H9 (cell line): ENCODE data around the gene AP3D1. TPM values are rescaled to one million over a fixed set of nuclear protein-coding genes. Genes with fewer than 3 reads are reported as not detected.

Source experiments
- DNase-seq: peaks from one replicate; pipeline ENCODE4 v3.0.0-alpha.2; 2017
- H2AFZ ChIP-seq: one replicate; pipeline ENCODE4 v1.6.1; 2013; ENCODE audit warnings: mild to moderate bottlenecking, low read length, control low read depth, moderate library complexity
- H2AK5ac ChIP-seq: 2 replicates; pipeline ENCODE4 v1.6.1; 2013; ENCODE audit warnings: low read length, control low read depth, mixed read lengths; ENCODE audit not compliant: insufficient read length
- H2BK120ac ChIP-seq: one replicate; pipeline ENCODE4 v1.6.1; 2013; ENCODE audit warnings: low read depth, mild to moderate bottlenecking, low read length, control low read depth, inconsistent platforms; ENCODE audit not compliant: poor library complexity, severe bottlenecking
- H2BK12ac ChIP-seq: 2 replicates; pipeline ENCODE4 v1.6.1; 2013; ENCODE audit warnings: low read length, control low read depth, mixed read lengths, low read depth; ENCODE audit not compliant: insufficient read length
- H2BK15ac ChIP-seq: 2 replicates; pipeline ENCODE4 v1.6.1; 2013; ENCODE audit warnings: low read depth, low read length, control low read depth
- H2BK20ac ChIP-seq: one replicate; pipeline ENCODE4 v1.6.1; 2013; ENCODE audit warnings: low read depth, mild to moderate bottlenecking, low read length, control low read depth, inconsistent platforms; ENCODE audit not compliant: poor library complexity, severe bottlenecking
- H2BK5ac ChIP-seq: 2 replicates; pipeline ENCODE4 v1.6.1; 2013; ENCODE audit warnings: low read length, control low read depth, mixed read lengths; ENCODE audit not compliant: insufficient read length
- H3K14ac ChIP-seq: 2 replicates; pipeline ENCODE4 v1.6.1; 2013; ENCODE audit warnings: low read length, control low read depth; ENCODE audit not compliant: insufficient read depth
- H3K18ac ChIP-seq: 2 replicates; pipeline ENCODE4 v1.6.1; 2013; ENCODE audit warnings: low read depth, mild to moderate bottlenecking, mixed read lengths, low read length, control low read depth; ENCODE audit not compliant: insufficient read length
- H3K23ac ChIP-seq: 2 replicates; pipeline ENCODE4 v1.6.1; 2013; ENCODE audit warnings: low read length, control low read depth, mixed read lengths, low read depth; ENCODE audit not compliant: insufficient read length
- H3K23me2 ChIP-seq: 2 replicates; pipeline ENCODE4 v1.6.1; 2013; ENCODE audit warnings: low read depth, mild to moderate bottlenecking, mixed read lengths, low read length, control low read depth; ENCODE audit not compliant: insufficient read length, poor library complexity, severe bottlenecking
- H3K27ac ChIP-seq: 2 replicates; pipeline ENCODE4 v1.5.1; 2013; ENCODE audit warnings: low read length, control low read depth, mixed read lengths, low read depth; ENCODE audit not compliant: insufficient read length
- H3K27me3 ChIP-seq: 2 replicates; pipeline ENCODE4 v1.6.1; 2013; ENCODE audit warnings: low read length, control low read depth, inconsistent platforms; ENCODE audit not compliant: insufficient read depth
- H3K4ac ChIP-seq: 2 replicates; pipeline ENCODE4 v1.6.1; 2013; ENCODE audit warnings: low read depth, mild to moderate bottlenecking, control low read depth, inconsistent platforms, low read length, moderate library complexity
- H3K4me1 ChIP-seq: 2 replicates; pipeline ENCODE4 v1.6.1; 2013; ENCODE audit warnings: low read length, control low read depth, inconsistent platforms; ENCODE audit not compliant: insufficient read depth
- H3K4me2 ChIP-seq: 2 replicates; pipeline ENCODE4 v1.6.1; 2013; ENCODE audit warnings: low read length, control low read depth, mixed read lengths; ENCODE audit not compliant: insufficient read length, insufficient read depth
- H3K56ac ChIP-seq: 2 replicates; pipeline ENCODE4 v1.6.1; 2013; ENCODE audit warnings: low read depth, mild to moderate bottlenecking, mixed read lengths, low read length, control low read depth; ENCODE audit not compliant: insufficient read length
- H3K79me1 ChIP-seq: 2 replicates; pipeline ENCODE4 v1.6.1; 2013; ENCODE audit warnings: low read depth, mild to moderate bottlenecking, moderate library complexity, low read length, control low read depth, inconsistent platforms; ENCODE audit not compliant: insufficient read depth, poor library complexity, severe bottlenecking
- H3K79me2 ChIP-seq: 2 replicates; pipeline ENCODE4 v1.6.1; 2013; ENCODE audit warnings: low read length, control low read depth, inconsistent platforms; ENCODE audit not compliant: insufficient read depth
- H3K9ac ChIP-seq: 2 replicates; pipeline ENCODE4 v1.6.1; 2013; ENCODE audit warnings: low read length, control low read depth, mixed read lengths; ENCODE audit not compliant: insufficient read length; ENCODE audit errors: extremely low read depth
- H3K9me3 ChIP-seq: one replicate; pipeline ENCODE4 v1.6.1; 2013; ENCODE audit warnings: low read depth, low read length, inconsistent platforms; ENCODE audit not compliant: control insufficient read depth
- H3T11ph ChIP-seq: one replicate; pipeline ENCODE4 v1.6.1; 2013; ENCODE audit warnings: mild to moderate bottlenecking, low read length, control low read depth, inconsistent platforms
- H4K20me1 ChIP-seq: one replicate; pipeline ENCODE4 v1.6.1; 2013; ENCODE audit not compliant: control insufficient read depth, insufficient read length, insufficient read depth
- H4K5ac ChIP-seq: 2 replicates; pipeline ENCODE4 v1.6.1; 2013; ENCODE audit warnings: low read depth, mild to moderate bottlenecking, mixed read lengths, low read length, control low read depth; ENCODE audit not compliant: insufficient read length
- H4K8ac ChIP-seq: replicated peaks from 2 replicates; pipeline ENCODE4 v1.6.1; 2013; ENCODE audit warnings: low read length, control low read depth, mixed read lengths, low read depth; ENCODE audit not compliant: insufficient read length
- H4K91ac ChIP-seq: 2 replicates; pipeline ENCODE4 v1.6.1; 2013; ENCODE audit warnings: low read depth, mild to moderate bottlenecking, moderate library complexity, mixed read lengths, low read length, control low read depth; ENCODE audit not compliant: insufficient read length
- H3K27ac Mint-ChIP-seq, 3 experiments: 2 replicates in 2 of 3; 3 replicates in 1 of 3; pipeline ENCODE4 v1.8.0; 2020 to 2021; ENCODE audit warnings: mixed read lengths in 3 of 3, mild to moderate bottlenecking in 1 of 3, moderate library complexity in 1 of 3
- H3K27me3 Mint-ChIP-seq: 2 replicates; pipeline ENCODE4 v1.8.0; 2021; ENCODE audit warnings: low read depth, mild to moderate bottlenecking, moderate library complexity, mixed read lengths
- H3K36me3 Mint-ChIP-seq, 3 experiments: 2 replicates in 2 of 3; 3 replicates in 1 of 3; pipeline ENCODE4 v1.8.0; 2020 to 2021; ENCODE audit warnings: low read depth in 3 of 3, mixed read lengths in 3 of 3; ENCODE audit not compliant: insufficient read depth in 1 of 3
- H3K4me1 Mint-ChIP-seq, 2 experiments: 2 replicates each; pipeline ENCODE4 v1.8.0; 2020; ENCODE audit warnings: mixed read lengths in 2 of 2
- H3K4me3 Mint-ChIP-seq, 2 experiments: 2 replicates in 1 of 2; 3 replicates in 1 of 2; pipeline ENCODE4 v1.8.0; 2020 to 2021; ENCODE audit warnings: mild to moderate bottlenecking in 2 of 2, mixed read lengths in 2 of 2, moderate library complexity in 1 of 2
- H3K9me3 Mint-ChIP-seq, 2 experiments: 2 replicates in 1 of 2; 3 replicates in 1 of 2; pipeline ENCODE4 v1.8.0; 2020; ENCODE audit warnings: mild to moderate bottlenecking in 2 of 2, mixed read lengths in 2 of 2, moderate library complexity in 1 of 2
- WGBS: extraction: QIAGEN DNeasy Blood & Tissue Kit; methylation state at CpG from one replicate; pipeline ENCODE4 v1.1.7; 2013; ENCODE audit warnings: missing lambda C conversion rate, low lambda C conversion rate, mixed read lengths; ENCODE audit not compliant: insufficient read length; ENCODE audit errors: extremely low coverage; 5-methylcytosine and 5-hydroxymethylcytosine counted together
- total RNA-seq: library from RNA; stranded (reverse); gene quantifications from 2 replicates; pipeline ENCODE4 v1.2.1, GENCODE V29; 2021
- TF ChIP-seq, protein P1 (sequence below): fragments of 200-600 bp; sonication (generic); conservative IDR thresholded peaks from 3 replicates; pipeline ENCODE4 v1.8.0; 2021; ENCODE audit warnings: antibody characterized with exemption, mild to moderate bottlenecking

The AP3D1 gene
- total RNA-seq, 1 experiment from 2014 or later = 142 TPM

DNA sequence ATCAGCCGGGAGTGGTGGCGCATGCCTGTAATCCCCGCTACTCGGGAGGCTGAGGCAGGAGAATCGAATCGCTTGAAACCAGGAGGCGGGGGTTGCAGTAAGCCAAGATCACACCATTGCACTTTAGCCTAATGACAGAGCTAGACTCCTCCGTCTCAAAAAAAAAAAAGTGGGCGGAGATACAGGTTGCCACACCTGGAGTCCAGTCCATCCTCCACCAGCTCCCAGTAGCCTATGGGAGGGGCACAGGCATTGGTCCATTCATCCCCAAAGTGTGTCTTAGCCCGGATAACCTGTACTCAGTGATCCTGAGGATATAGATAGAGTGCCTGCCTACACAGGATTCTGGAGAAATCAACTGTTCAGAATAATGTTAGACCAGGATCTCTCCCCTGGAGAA is 9.0 kb upstream of the AP3D1 start:
- no peak overlapping the region for H4K8ac ChIP-seq
- WGBS = no CpG with 5 or more reads among the region's 10 CpGs
- no peak overlapping the region for H3K4ac ChIP-seq
- no peak overlapping the region for H2BK120ac ChIP-seq
- H2BK20ac ChIP-seq = no peak overlapping the region
- no peak overlapping the region for H3K9ac ChIP-seq
- Mint-ChIP-seq H3K27ac (no peak overlapping the region), H3K36me3 (no peaks in the 10 kb centered on the region), H3K27me3 (no peaks in the 10 kb centered on the region; the same call in 1 of the 2 replicates), H3K4me1 (peaks cover under 1 to 6% of the 10 kb centered on the region in 2 experiments), H3K4me3 (no peak overlapping the region), H3K9me3 (peaks cover 0 to 1% of the 10 kb centered on the region in 2 experiments; a peak in 1 of 5 replicates)
- H3K18ac ChIP-seq = no peak overlapping the region
- no peak overlapping the region for H3K27ac ChIP-seq
- no peak overlapping the region for H2BK15ac ChIP-seq
- H3K27me3 ChIP-seq = no peaks in the 10 kb centered on the region
- no peak overlapping the region for H3K14ac ChIP-seq
- no peak overlapping the region for H4K5ac ChIP-seq
- H3K4me2 ChIP-seq = no peak overlapping the region
- TF ChIP-seq, protein P1, sequence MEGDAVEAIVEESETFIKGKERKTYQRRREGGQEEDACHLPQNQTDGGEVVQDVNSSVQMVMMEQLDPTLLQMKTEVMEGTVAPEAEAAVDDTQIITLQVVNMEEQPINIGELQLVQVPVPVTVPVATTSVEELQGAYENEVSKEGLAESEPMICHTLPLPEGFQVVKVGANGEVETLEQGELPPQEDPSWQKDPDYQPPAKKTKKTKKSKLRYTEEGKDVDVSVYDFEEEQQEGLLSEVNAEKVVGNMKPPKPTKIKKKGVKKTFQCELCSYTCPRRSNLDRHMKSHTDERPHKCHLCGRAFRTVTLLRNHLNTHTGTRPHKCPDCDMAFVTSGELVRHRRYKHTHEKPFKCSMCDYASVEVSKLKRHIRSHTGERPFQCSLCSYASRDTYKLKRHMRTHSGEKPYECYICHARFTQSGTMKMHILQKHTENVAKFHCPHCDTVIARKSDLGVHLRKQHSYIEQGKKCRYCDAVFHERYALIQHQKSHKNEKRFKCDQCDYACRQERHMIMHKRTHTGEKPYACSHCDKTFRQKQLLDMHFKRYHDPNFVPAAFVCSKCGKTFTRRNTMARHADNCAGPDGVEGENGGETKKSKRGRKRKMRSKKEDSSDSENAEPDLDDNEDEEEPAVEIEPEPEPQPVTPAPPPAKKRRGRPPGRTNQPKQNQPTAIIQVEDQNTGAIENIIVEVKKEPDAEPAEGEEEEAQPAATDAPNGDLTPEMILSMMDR = no peak
- H2AK5ac ChIP-seq = no peak overlapping the region
- no peaks in the 10 kb centered on the region for H4K20me1 ChIP-seq
- H3K79me1 ChIP-seq = no peaks in the 10 kb centered on the region
- H3K23me2 ChIP-seq = peaks cover 8% of the 10 kb centered on the region
- no peak overlapping the region for H4K91ac ChIP-seq
- H3K56ac ChIP-seq = no peak overlapping the region
- H3T11ph ChIP-seq = no peak overlapping the region
- H3K4me1 ChIP-seq = no peaks in the 10 kb centered on the region
- no peak overlapping the region for H2AFZ ChIP-seq
- H3K23ac ChIP-seq = no peak overlapping the region
- DNase-seq = no peak
- H3K79me2 ChIP-seq = no peaks in the 10 kb centered on the region; the same call in 1 of the 2 replicates
- no peak overlapping the region for H2BK5ac ChIP-seq
- H3K9me3 ChIP-seq = no peaks in the 10 kb centered on the region
- H2BK12ac ChIP-seq = no peak overlapping the region
